Loucy (cell line): ENCODE results near the gene SGF29.
"Not testable (repeated sequence)": the region's sequence is repeated elsewhere in the genome, so short reads cannot be mapped to it uniquely, and the experiment has no call there.

ENCODE experiments used
- CTCF ChIP-seq: fragments of 200-600 bp; sonication (generic); conservative IDR thresholded peaks from 2 replicates; pipeline ENCODE4 v1.5.1; 2014; ENCODE audit warnings: mild to moderate bottlenecking, antibody characterized with exemption, low read length
- EZH2phosphoT487 ChIP-seq: fragments of 200-600 bp; IDR thresholded peaks from 2 replicates; pipeline ENCODE4 v1.6.1; 2018; ENCODE audit warnings: antibody characterized with exemption, mild to moderate bottlenecking, moderate library complexity, borderline replicate concordance

- not testable (repeated sequence) for TF ChIP-seq CTCF, EZH2phosphoT487
Measured at GRCh38 chr16:28607681-28608495, 54.2 kb downstream of the SGF29 start.
